GM04504 (cell line): ENCODE data around the gene CRYZ.
"Not testable (repeated sequence)": the region's sequence is repeated elsewhere in the genome, so short reads cannot be mapped to it uniquely, and the experiment has no call there.

Experiments
- DNase-seq: peaks from one replicate; pipeline ENCODE4 v3.0.0-alpha.2; 2012; ENCODE audit warnings: low read depth

CRYZ gene

GRCh38 chr1:74681449-74681848 is 51.4 kb downstream of the CRYZ start:
- no peak for DNase-seq

GRCh38 chr1:74681001-74681400 is 51.8 kb downstream of the CRYZ start:
- DNase-seq, result no peak

- no peak for DNase-seq
These were observed 53.0 kb downstream of the CRYZ start for GRCh38 chr1:74679811-74680210.

- DNase-seq, result no peak
These were observed 54.9 kb downstream of the CRYZ start for GRCh38 chr1:74677926-74678325.

GRCh38 chr1:74674278-74675048 is 58.4 kb downstream of the CRYZ start:
- DNase-seq, result no peak

- DNase-seq, result no peak
These were observed 59.3 kb downstream of the CRYZ start, which contains the start of gene ERICH3 for GRCh38 chr1:74673351-74674111. ERICH3 (minus strand) TSS chr1:74673792; CDS start chr1:74673519, 273 bp downstream.

GRCh38 chr1:74670866-74671265 is 62.0 kb downstream of the CRYZ start:
- DNase-seq, result not testable (repeated sequence)
